DMS153 treated with DMSO at 0.1 percent for 48 hours (cell line): Measurements from ENCODE around the gene SLC39A8.

Experiments used
- DNase-seq: peaks from one replicate; lab custom pipeline; 2025; ENCODE audit not compliant: unreplicated experiment; lab: John Stamatoyannopoulos, UW

The SLC39A8 gene

DNA sequence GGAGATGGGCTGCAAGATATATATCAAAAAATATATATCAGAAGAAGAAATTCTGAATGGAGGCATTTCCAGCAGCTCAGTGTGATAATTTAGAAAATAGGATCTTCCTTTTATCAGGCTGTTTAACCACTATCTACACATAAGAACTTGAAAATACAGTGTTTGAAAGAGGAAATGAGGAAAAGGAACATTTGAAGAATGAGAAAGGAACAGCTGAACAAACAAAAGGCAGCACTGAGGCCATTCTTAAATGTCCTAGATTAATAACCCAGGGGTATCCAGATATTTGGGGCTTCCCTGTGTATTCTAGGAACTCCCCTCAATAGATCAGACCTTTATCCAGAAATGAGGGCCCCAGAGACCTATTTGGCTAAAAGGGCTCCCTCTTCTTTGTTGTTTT is 4.1 kb downstream of the SLC39A8 start:
- DNase-seq, result no peak

DNA sequence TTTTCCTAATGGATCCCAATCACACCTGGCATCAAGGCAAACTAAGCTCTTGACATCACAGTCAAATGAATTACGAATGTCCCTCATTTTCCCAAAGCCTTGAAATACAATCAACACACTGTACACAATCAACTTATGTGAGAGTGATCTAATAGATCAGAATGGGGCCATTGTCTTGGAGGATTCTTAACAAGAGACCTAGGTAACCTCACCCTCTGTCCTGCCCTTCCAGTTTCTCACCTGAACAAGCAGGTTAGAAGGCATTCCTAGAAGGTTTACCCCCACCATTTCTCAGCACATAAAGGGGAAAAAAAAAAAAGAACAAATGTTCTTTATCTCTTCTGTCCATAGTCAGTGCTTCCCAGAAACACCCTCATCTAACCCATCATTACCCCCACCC is 6.3 kb downstream of the SLC39A8 start:
- DNase-seq, result no peak

DNA sequence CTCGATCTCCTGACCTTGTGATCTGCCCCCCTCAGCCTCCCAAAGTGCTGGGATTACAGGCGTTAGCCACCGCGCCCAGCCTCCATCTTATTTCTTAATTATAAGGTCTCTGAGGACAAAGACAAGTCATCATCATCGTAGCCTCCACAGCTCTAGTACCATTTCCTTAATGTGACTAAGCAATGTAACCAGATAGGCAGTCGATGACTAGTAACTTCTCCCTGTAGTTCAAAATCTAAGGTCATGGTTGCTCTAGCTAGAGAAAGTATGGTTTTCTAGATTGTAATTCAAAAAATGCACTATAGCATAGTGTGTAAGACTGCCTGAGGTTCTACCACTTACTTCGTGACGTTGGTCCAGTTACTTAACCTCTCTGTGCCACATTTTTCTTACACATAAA is 6.9 kb downstream of the SLC39A8 start:
- DNase-seq, result no peak

DNA sequence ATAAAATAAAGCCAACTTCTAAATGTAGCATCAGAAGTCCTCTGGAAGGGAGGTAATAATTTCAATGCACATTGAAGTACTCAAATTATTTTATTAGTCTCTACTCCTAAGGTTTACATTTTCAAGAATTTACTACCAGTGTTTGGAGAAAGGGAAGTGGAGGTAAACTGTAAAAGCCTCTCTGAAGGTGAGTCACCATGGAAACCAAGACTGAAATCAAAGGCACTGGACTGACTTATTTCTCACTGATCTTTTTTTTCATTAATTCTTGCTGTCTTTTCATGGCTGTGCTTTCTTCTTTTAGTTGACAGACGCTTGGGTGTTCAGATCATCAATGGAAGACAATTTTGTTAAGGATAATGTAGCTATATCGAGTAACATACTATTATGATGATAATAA is 9.7 kb downstream of the SLC39A8 start:
- no peak for DNase-seq

DNA sequence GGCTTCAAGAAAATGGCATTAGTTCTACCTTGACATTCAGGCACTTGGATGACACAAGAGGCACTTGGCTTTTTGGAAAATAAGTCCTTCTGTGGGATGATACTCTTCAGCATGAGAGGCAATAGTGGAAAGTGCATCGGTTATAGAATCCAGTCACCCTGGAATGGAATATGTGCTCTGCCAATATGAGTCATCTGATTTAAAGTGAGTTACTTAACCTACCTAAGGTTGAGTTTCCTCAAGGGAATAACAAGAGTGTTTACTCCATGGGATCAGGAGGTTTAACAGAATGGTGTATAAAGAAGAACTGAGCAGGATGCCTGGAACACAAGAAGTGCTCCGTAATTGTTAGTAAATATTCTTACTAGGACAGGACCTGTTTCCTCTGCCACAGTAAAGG is 10.7 kb downstream of the SLC39A8 start:
- DNase-seq, result no peak

DNA sequence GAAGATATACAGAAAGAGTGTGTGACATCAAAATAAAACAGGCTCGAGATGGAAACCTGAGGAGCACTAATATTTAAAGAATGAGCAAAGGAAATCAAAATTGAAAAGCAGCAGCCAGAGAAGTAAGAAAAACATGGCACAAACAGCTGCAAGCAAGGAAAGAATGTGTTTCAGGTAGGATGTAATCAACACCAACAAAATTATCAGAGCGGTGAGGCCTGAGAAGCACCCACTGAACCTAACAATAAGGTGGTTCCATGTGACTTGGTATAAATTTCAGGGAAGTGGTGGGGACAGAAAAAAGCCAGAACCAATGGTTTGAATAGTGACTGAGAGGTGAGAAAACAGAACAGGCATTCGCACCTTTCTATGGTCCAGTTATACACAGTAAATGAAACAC is 11.5 kb downstream of the SLC39A8 start:
- no peak for DNase-seq

DNA sequence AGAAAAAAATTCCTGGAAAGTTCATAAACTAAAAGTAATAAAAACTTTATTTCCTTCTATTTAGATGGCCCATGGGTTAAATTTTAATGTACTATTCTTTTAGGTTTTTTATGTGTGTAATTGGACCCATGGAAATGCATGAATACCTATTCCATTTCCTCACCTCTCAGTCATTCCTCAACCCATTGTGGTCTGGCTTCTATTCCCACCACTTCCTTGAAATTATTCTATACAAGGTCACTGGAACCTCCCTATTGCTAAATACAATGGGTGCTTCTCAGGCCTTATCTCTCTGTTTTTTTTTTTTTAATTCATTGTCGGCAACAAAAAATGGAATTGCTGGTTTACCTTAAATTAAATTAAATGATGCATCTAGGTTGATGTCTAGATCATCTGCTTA is 17.2 kb downstream of the SLC39A8 start:
- DNase-seq, result no peak

DNA sequence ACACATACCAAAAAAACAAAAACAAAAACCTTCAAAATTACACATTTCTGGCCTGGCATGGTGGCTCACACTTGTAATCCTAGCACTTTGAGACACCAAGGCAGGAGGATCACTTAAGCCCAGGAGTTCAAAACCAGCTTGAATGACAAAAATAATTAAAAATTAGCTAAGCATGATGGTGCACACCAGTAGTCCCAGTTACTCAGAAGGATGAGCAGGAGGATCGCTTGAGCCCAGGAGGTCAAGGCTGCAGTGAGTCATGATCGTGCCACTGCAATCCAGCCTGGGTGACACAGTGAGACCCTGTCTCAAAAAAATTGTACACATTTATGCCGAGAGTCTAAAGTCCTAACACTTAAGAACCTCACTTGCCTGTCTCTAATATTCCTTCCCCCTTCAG is 18.3 kb downstream of the SLC39A8 start:
- DNase-seq, result no peak

DNA sequence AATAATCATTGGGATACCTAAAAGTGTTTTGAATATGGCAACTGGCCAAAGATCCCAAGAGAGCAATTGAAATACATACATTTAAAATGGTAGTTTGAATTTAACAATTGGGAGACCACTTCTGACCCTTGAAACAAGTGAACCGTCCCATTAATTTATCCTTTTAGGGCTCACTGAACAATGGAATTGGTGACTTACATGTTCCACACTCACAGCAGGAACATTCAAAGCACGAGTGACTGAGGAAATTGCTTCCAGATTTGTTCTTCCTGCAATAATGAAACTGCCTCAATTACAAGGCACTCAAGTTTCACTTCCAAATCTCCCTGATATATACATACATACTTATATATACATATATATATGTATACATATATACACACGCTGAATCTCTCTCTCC is 20.6 kb downstream of the SLC39A8 start:
- DNase-seq, result no peak

DNA sequence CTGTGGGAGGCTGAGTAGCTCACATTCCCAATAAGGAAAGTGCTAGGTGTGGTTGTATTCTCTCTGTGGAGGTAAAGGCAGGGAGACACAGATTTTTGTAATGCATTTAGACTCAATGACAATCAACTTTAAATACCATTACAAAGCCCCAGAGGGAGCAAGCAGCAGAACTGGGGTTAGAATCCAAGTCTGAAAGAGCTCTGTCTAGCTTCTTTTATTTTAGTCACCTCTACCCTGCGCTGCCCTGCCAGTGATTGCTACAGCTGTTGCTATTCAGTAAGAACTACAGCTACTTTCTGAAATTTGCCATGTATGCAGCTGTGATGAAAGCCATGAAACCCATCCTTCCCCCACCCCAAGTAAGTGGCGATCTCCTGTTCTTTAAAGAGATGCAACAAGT is 22.5 kb downstream of the SLC39A8 start:
- DNase-seq, result no peak

DNA sequence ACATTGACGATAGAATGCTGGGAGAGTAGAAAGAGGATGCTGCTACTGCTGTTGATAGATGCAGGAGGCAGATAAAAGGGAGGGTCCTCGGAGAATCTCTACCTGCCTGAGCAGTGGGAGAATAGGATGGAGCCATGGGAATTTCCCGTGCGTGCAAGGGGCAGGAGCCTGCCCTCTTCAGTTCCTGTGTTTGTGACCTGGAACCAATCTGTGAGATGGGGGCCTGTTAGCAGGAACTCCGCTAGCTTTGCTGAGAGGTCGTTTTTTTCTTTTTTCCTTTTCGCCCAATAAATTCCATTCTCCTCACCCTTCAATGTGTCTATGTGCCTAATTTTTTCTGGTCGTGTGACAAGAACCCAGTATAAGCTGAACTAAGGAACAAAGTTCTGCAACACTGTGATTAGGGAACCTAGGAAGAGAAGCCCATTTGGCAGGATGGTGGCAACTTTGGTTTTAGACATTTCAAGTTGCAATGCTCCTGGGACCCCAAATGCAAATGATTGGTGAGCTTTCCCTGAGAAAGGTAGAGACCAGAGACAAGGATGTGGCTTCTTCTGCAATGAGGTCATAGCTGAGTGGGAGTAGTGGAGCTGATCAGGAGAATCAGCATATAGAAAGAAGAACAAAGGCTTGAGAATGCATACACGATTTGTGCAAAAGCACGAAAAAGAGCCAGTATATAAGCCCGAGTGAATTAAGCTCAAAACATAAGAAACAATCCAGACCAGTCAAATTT is 23.9 kb downstream of the SLC39A8 start:
- DNase-seq, result no peak

DNA sequence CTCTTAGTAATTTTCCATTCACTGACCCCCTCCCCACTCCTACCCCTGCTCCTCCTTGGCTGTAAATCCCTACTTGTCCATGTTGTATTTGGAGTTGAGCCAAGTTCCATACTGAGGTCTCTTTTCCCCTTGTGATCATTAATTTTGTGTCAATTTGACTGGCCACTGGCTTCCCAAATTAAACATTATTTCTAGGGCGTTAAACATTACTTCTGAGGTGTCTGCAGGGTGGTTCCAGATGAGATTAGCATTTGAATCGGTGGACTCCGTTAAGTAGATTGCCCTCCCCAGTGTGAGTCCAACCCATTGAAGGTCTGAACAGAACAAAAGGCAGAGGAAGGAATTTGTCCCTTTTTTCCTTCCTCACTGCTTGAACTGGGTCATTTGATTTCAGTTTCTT is 25.7 kb downstream of the SLC39A8 start:
- DNase-seq, result no peak

DNA sequence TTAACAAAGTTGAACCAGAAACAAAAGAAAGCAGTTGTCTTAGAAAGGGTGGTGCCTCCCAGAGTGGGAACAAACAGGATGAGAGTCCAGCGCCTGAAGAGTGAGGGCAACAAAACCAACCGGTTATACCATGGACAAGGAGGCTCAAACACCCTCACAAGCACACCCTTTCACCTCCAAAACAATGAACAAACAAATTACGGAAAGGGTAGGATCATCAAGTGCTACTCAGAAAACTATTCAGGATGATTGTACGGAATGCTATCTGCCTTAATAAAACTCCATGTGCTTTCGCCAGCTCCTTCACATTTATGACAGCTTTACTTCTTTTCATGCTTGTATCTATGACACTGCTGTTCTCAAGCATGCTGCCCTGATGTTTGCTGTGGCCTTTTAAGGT is 26.8 kb downstream of the SLC39A8 start:
- no peak for DNase-seq

DNA sequence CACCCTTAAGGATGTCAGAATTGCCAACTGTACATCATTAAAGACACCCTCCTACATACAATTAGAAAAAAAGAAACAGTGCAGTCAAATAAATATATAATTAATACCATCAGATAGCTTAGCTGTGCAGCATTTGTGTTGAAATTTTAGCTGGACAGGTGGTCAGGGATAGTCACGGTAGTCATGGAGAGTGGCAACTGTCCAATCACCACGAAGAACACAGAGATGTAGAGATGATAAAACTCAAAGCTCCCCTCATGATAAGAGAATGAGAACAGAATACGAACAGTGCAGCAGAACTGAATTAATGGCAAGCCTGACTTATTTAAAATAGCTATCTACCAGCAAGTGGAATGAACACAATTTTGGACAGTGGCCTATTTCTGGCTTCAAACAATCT is 27.2 kb downstream of the SLC39A8 start:
- DNase-seq, result no peak

DNA sequence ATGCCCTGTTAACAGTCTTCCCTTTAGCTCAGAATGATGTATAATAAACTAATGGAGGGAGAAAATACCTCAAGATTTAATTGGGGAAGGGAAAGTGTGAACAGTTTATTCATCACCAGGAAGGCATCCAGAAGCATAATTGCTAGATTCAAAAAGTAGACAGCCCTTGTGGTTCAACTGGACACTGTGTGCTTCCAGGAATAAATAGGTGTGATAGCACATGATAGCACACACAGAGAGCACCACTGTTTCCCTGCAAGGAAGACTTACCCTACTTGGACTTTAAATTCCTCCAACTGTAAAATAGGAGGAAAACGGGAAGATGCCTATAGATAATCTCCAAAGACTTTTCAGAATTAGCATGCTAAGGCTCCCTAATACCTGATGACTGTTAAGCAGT is 27.8 kb downstream of the SLC39A8 start:
- DNase-seq, result no peak

DNA sequence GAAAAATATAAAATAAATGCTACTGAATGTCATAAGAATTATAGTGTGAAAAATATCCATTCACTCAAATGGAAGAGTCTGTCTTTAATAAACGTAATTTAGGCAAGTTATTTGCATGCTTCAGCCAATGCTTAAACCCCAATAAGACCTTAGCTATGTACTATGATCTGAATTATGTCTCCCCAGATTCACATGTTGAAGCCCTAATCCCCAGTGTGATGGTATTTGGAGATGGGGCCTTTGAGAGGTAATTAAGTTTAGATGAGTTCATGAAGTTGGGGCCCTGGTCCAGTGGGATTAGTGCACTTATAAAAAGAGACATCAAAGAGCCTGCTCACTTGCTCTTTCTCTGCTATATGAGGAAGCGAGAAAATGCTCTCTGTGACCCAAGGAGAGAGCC is 28.7 kb downstream of the SLC39A8 start:
- no peak for DNase-seq

DNA sequence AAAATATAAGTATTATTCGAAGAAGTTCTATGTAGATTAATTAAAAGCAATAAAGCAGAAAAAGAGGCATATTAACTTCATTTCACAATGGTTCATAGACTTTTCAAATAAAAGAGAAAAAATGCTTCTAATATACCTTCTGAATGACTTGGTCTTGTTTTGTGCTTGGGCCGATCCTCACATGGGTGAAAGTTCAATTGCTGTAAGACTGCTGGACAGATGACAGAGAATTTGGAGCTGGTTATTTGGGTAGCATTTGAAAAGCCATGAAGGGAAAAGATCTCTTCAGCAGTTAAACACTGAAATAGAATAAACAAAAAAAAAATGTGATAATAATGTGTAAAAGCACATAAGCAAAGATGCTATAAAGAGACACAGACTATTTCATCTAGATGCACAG is 29.8 kb downstream of the SLC39A8 start:
- no peak for DNase-seq

DNA sequence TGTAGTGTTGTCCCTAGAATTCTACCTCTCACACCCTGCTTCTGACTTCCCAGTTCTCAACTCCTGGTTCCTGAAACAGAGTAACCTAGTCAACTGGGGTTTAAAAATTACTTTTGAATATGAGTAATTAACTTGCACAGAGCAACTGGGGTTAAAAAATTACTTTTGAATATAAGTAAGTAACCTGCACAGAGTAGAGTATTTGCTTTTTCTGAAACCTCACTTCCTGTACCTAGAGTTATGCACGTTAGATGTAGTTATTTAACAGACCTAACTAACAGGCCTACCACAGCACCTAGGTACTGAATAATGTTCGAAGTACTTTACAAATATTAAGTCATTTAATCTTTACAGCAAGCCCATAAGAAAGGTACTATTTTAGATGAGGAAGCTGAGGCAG is 32.9 kb downstream of the SLC39A8 start:
- DNase-seq, result no peak

DNA sequence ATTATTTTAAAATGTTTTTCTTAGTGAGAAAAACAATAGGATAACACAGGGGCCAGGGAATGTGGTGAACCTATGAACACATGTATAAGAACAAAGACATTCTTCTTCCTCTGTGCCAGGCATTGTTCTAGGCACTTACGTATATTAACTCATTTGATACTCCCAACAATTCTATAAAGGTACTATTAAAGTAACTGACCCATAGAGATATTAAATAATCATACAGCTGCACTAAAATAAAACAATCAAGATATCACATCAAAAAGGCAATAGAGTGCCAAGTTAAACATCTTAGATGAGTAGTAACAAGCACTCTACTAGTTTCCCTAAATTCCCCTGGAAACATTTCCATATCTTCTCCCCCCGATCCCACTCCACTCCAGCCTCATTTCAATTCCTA is 33.4 kb downstream of the SLC39A8 start:
- DNase-seq, result no peak

DNA sequence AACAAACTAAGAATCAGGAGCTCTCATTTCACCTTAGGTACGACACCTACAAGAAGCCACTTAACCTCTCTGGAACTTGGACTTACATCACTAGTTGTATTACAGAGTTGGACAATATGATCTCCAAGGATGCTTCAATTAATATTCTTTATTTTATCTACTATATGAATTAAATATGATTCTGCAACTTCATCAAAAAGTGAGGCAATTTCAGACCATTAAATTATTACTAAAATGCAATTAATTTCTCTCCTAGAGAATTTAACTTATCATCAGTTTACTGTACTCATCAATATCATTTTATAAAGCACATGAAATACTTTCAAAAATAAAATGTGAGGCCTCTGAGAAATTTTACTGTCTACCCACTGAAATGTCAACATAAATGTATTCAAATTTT is 33.9 kb downstream of the SLC39A8 start:
- DNase-seq, result no peak

DNA sequence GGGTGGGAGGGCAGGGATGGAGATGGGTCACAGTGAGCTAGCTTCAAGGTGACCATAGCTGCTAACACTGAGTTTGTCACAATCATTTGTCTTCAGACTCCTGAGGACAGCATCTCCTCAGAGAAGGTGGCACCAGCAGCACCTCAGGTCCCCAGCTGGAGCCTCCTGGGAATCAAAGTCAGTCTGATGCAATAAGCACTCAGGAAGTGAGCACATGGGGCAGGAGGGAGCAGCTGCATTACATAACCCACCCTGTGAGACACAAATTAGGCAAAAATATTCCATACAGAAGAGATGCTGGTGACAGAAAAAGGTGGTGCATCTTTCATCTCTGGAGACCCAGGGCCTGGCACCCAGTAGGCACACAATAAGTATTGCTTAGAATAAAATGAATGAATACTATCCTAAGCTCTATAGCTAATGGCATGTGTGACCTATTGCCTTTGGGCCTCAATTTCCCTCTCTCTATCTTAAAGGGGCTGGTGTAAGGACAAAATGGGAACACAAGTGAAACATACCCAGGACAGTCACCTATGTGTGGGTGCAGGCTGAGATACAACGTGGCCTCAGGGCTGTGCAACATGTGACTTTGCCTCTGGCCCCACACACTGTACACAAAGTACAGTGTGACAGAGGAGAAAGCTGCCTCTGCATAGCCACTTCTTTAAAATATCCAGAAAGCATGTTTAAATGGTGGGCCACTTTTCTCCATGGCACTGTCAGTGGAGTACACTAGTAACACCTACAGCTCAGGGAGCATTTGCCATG is 37.1 kb downstream of the SLC39A8 start:
- DNase-seq, result no peak

DNA sequence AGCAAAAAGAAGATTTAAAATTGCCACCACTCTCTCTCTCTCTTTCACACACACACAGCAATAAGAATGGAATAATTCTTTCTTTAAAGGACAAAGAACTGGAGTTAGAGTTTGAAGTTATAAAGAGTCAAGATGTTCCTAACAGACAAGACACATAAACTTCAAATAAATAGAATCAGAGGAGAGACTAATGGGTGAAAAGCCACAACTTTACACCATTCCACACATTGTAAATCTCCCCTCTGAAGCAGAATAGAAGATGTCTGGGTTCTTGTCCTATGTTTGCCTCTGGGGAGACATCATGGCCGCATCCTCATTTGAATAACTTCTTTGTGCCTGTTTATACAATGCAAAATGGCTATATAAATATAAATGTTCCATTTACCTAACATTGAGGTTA is 39.6 kb downstream of the SLC39A8 start:
- no peak for DNase-seq

DNA sequence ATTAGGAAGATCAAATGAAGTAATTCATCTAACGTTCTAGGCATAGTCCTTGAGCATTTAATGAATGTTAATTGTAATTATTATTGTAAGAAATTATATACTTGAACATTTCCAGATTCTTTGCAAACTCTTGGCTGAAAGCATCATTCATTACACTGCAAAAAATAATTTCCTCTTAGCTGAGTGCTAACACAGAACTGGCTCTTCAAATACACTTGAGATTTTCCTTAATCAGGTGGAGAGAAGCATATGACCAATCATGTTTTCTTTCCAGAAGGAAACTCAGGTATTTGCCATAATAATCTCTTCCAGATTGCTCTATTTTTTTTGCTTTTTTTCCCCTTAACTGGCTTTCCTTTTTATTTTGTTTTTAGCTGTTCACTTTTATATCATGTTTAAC is 42.5 kb downstream of the SLC39A8 start:
- DNase-seq, result no peak
